ENCODE data around the gene NTN1. TPM values are rescaled to one million over a fixed set of nuclear protein-coding genes. Genes with fewer than 3 reads are reported as not detected.

Gene NTN1
- total and polyA plus RNA-seq, 2 of the 13 experiments (the other 11 are each of a cell fraction or from before 2014, with no cell fraction given) = 0.04 to 0.05 TPM

GRCh38 chr17:9016941-9017552 lies 4.3 kb upstream of the NTN1 start:
- ATAC-seq (no peak), FAIRE-seq (no peak), DNase-seq (ENCODE audit: low spot score) (no peak)
- Histone ChIP-seq H3K9ac (ENCODE audit: insufficient read depth, low read depth, low read length) (no peak overlapping the region), H3K27ac (ENCODE audit: extremely low read length, insufficient read depth, low read length) (no peak overlapping the region), H3K4me3 (replicated peaks in 1 of 3; ENCODE audit: insufficient read depth in 1 of 3, low read depth in 2 of 3, low read length in 3 of 3) (no peak overlapping the region), H3K4me1 (ENCODE audit: insufficient read depth, low read length) (no peaks in the 10 kb centered on the region), H4K20me1 (ENCODE audit: insufficient read depth, low read length) (no peaks in the 10 kb centered on the region), H3K79me2 (ENCODE audit: insufficient read depth, low read length) (no peaks in the 10 kb centered on the region), H3K9me3 (ENCODE audit: low read length) (no peaks in the 10 kb centered on the region), H3K27me3 (ENCODE audit: control insufficient read depth in 1 of 2, insufficient read depth in 2 of 2, low read length in 2 of 2) (peaks cover 4 to 54% of the 10 kb centered on the region in 2 experiments), H2AFZ (ENCODE audit: low read length) (no peak overlapping the region), H3K36me3 (replicated peaks in 1 of 2; ENCODE audit: control insufficient read depth in 1 of 2, insufficient read depth in 2 of 2, low read length in 2 of 2) (no peaks in the 10 kb centered on the region), H3K4me2 (ENCODE audit: low read depth, low read length) (no peak overlapping the region)
- no peak for TF ChIP-seq SALL2 (CRISPR knock-in tag; IDR thresholded peaks at IDR 0.05)
- TF ChIP-seq HMG20B (CRISPR knock-in tag; conservative IDR thresholded peaks at IDR 0.05) = no peak
- TF ChIP-seq, protein P1, sequence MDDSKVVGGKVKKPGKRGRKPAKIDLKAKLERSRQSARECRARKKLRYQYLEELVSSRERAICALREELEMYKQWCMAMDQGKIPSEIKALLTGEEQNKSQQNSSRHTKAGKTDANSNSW (CRISPR knock-in tag; IDR thresholded peaks at IDR 0.05; ENCODE audit: borderline replicate concordance) = no peak
- no peak for TF ChIP-seq ZNF747 (CRISPR knock-in tag; IDR thresholded peaks at IDR 0.05; ENCODE audit: borderline replicate concordance)
- TF ChIP-seq CENPX (CRISPR knock-in tag; IDR thresholded peaks at IDR 0.05) = no peak
- TF ChIP-seq, protein P2, sequence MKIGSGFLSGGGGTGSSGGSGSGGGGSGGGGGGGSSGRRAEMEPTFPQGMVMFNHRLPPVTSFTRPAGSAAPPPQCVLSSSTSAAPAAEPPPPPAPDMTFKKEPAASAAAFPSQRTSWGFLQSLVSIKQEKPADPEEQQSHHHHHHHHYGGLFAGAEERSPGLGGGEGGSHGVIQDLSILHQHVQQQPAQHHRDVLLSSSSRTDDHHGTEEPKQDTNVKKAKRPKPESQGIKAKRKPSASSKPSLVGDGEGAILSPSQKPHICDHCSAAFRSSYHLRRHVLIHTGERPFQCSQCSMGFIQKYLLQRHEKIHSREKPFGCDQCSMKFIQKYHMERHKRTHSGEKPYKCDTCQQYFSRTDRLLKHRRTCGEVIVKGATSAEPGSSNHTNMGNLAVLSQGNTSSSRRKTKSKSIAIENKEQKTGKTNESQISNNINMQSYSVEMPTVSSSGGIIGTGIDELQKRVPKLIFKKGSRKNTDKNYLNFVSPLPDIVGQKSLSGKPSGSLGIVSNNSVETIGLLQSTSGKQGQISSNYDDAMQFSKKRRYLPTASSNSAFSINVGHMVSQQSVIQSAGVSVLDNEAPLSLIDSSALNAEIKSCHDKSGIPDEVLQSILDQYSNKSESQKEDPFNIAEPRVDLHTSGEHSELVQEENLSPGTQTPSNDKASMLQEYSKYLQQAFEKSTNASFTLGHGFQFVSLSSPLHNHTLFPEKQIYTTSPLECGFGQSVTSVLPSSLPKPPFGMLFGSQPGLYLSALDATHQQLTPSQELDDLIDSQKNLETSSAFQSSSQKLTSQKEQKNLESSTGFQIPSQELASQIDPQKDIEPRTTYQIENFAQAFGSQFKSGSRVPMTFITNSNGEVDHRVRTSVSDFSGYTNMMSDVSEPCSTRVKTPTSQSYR (CRISPR knock-in tag; IDR thresholded peaks at IDR 0.05; ENCODE audit: borderline replicate concordance) = no peak
- TF ChIP-seq KLF11 (CRISPR knock-in tag; IDR thresholded peaks at IDR 0.05) = no peak
- no peak for TF ChIP-seq ZNF263 (CRISPR knock-in tag; IDR thresholded peaks at IDR 0.05)
- no peak for TF ChIP-seq ZNF781 (CRISPR knock-in tag; IDR thresholded peaks at IDR 0.05; ENCODE audit: borderline replicate concordance, not compliant biosample characterization)
- TF ChIP-seq ARNTL (CRISPR knock-in tag; IDR thresholded peaks at IDR 0.05) = no peak
- no peak for TF ChIP-seq E2F1 (CRISPR knock-in tag; IDR thresholded peaks at IDR 0.05)
- no peak for TF ChIP-seq ZNF441 (CRISPR knock-in tag; IDR thresholded peaks at IDR 0.05; ENCODE audit: borderline replicate concordance)
- no peak for TF ChIP-seq NCOR1 (IDR thresholded peaks at IDR 0.05; ENCODE audit: borderline replicate concordance, low read length)
- TF ChIP-seq POLR2G (IDR thresholded peaks at IDR 0.05; ENCODE audit: low read depth, low read length) = no peak
- TF ChIP-seq TEAD3 (CRISPR knock-in tag; optimal IDR thresholded peaks at IDR 0.05; ENCODE audit: borderline replicate concordance) = no peak
- TF ChIP-seq CEBPB (IDR thresholded peaks at IDR 0.05; ENCODE audit: borderline replicate concordance, low read depth, low read length) = no peak
- no peak for TF ChIP-seq U2AF2 (IDR thresholded peaks at IDR 0.05; ENCODE audit: low read depth, low read length)
- TF ChIP-seq, protein P3, sequence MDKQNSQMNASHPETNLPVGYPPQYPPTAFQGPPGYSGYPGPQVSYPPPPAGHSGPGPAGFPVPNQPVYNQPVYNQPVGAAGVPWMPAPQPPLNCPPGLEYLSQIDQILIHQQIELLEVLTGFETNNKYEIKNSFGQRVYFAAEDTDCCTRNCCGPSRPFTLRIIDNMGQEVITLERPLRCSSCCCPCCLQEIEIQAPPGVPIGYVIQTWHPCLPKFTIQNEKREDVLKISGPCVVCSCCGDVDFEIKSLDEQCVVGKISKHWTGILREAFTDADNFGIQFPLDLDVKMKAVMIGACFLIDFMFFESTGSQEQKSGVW (CRISPR knock-in tag; IDR thresholded peaks at IDR 0.05; ENCODE audit: borderline replicate concordance) = no peak
- TF ChIP-seq ZBTB42 (CRISPR knock-in tag; IDR thresholded peaks at IDR 0.05) = no peak
- POLR2A ChIA-PET = no interaction called here
- CTCF ChIA-PET (ENCODE audit: low intra/inter-chr PET ratio, low total read pairs) = no interaction called here
- no TSS peak for BruUV-seq (replicated peaks)
- 12% methylated on average over 3 of the region's 3 CpGs for WGBS (ENCODE audit: low lambda C conversion rate)
- in situ Hi-C loops (cut with HindIII; ENCODE audit: extremely low pct_ligation_motif_present, low pct_unique_long_range_greater_than_20kb) (no loop called here), intact Hi-C loops (cut with micrococcal nuclease; ENCODE audit: unreplicated experiment) (no loop called here)

Measured in HepG2 (cell line).